ENCODE data around the gene PROB1. TPM values are rescaled to one million over a fixed set of nuclear protein-coding genes. Genes with fewer than 3 reads are reported as not detected.

The PROB1 gene
- total RNA-seq, 1 experiment from 2014 or later = 3.4 TPM

DNA sequence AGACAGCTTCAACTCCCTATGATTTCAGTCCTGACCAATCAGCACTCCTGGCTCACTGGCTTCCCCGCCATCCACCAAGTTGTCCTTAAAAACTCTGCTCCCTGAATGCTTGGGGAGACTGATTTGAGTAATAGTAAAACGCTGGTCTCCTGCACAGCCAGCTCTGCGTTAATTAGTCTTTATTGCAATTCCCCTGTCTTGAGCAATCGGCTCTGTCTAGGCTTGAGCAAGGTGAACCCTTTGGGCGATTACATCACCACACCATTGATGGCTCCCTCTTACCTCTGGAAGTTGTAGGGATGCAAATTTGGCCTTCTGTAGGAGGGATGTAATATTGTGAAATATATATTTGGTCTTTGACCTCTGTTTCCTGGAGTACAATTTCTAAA, 8.9 kb downstream of the PROB1 start:
- Histone ChIP-seq H3K14ac (ENCODE audit: insufficient read depth, low read length) (no peak overlapping the region), H3K4me2 (ENCODE audit: insufficient read depth, insufficient read length, low read length) (no peak overlapping the region), H3K23me2 (ENCODE audit: insufficient read length, low read depth, low read length, poor library complexity, severe bottlenecking) (no peaks in the 10 kb centered on the region), H3K4ac (ENCODE audit: low read depth, low read length) (no peak overlapping the region), H3K18ac (ENCODE audit: insufficient read length, low read depth, low read length) (no peak overlapping the region), H2AFZ (ENCODE audit: low read length) (no peak overlapping the region), H3K9ac (ENCODE audit: extremely low read depth, insufficient read length, low read length) (no peak overlapping the region), H2BK5ac (ENCODE audit: insufficient read length, low read length) (no peak overlapping the region), H2AK5ac (ENCODE audit: insufficient read length, low read length) (no peak overlapping the region), H2BK15ac (ENCODE audit: low read depth, low read length) (no peak overlapping the region), H2BK20ac (ENCODE audit: low read depth, low read length, poor library complexity, severe bottlenecking) (no peak overlapping the region), H3T11ph (ENCODE audit: low read length) (no peak overlapping the region), H3K79me2 (ENCODE audit: insufficient read depth, low read length) (no peaks in the 10 kb centered on the region), H3K23ac (ENCODE audit: insufficient read length, low read depth, low read length) (no peak overlapping the region), H3K27me3 (ENCODE audit: insufficient read depth, low read length) (no peaks in the 10 kb centered on the region), H3K27ac (ENCODE audit: insufficient read length, low read depth, low read length) (no peak overlapping the region), H3K9me3 (ENCODE audit: control insufficient read depth, low read depth, low read length) (no peaks in the 10 kb centered on the region), H4K8ac (replicated peaks; ENCODE audit: insufficient read length, low read depth, low read length) (no peak overlapping the region), H4K5ac (ENCODE audit: insufficient read length, low read depth, low read length) (no peak overlapping the region), H2BK12ac (ENCODE audit: insufficient read length, low read depth, low read length) (no peak overlapping the region), H4K91ac (ENCODE audit: insufficient read length, low read depth, low read length) (no peak overlapping the region), H3K4me1 (ENCODE audit: insufficient read depth, low read length) (peaks cover 3% of the 10 kb centered on the region; the same call in 1 of the 2 replicates), H3K56ac (ENCODE audit: insufficient read length, low read depth, low read length) (no peak overlapping the region), H3K79me1 (ENCODE audit: insufficient read depth, low read depth, low read length, poor library complexity, severe bottlenecking) (no peaks in the 10 kb centered on the region), H4K20me1 (ENCODE audit: control insufficient read depth, insufficient read depth, insufficient read length) (no peaks in the 10 kb centered on the region), H2BK120ac (ENCODE audit: low read depth, low read length, poor library complexity, severe bottlenecking) (no peak overlapping the region)
- Mint-ChIP-seq H3K27me3 (ENCODE audit: low read depth) (no peaks in the 10 kb centered on the region; the same call in 1 of the 2 replicates), H3K27ac (no peak overlapping the region), H3K36me3 (ENCODE audit: insufficient read depth in 1 of 3, low read depth in 3 of 3) (no peaks in the 10 kb centered on the region), H3K9me3 (no peaks in the 10 kb centered on the region), H3K4me1 (peaks cover 13 to 35% of the 10 kb centered on the region in 2 experiments), H3K4me3 (no peak overlapping the region)
- WGBS (ENCODE audit: extremely low coverage, insufficient read length, low lambda C conversion rate) = no CpG with 5 or more reads among the region's 5 CpGs
- TF ChIP-seq, protein P1, sequence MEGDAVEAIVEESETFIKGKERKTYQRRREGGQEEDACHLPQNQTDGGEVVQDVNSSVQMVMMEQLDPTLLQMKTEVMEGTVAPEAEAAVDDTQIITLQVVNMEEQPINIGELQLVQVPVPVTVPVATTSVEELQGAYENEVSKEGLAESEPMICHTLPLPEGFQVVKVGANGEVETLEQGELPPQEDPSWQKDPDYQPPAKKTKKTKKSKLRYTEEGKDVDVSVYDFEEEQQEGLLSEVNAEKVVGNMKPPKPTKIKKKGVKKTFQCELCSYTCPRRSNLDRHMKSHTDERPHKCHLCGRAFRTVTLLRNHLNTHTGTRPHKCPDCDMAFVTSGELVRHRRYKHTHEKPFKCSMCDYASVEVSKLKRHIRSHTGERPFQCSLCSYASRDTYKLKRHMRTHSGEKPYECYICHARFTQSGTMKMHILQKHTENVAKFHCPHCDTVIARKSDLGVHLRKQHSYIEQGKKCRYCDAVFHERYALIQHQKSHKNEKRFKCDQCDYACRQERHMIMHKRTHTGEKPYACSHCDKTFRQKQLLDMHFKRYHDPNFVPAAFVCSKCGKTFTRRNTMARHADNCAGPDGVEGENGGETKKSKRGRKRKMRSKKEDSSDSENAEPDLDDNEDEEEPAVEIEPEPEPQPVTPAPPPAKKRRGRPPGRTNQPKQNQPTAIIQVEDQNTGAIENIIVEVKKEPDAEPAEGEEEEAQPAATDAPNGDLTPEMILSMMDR (conservative IDR thresholded peaks at IDR 0.05) = no peak
- no peak for DNase-seq
